Endothelial cell (in vitro differentiated cells): Measurements from ENCODE around the gene ZP1. TPM values are rescaled to one million over a fixed set of nuclear protein-coding genes. Genes with fewer than 3 reads are reported as not detected.

ENCODE experiments used
- total RNA-seq: library from RNA; stranded (reverse); fragmentation: NEBNext Ultra II Directional; extraction: Animal tissue kit (Norgen Biotek cat#: 25700); gene quantifications from one replicate; pipeline ENCODE4 v1.2.1, GENCODE V29; 2021; ENCODE audit not compliant: unreplicated experiment

Gene ZP1
- total RNA-seq, 1 donor from 2014 or later = not detected

Other genes starting within 250 kb of the ZP1 start
- not detected for gene MS4A8, start 167.9 kb upstream of the ZP1 start, total RNA-seq
- not detected for gene MS4A18, start 142.8 kb upstream of the ZP1 start, total RNA-seq
- gene MS4A15, start 110.7 kb upstream of the ZP1 start, total RNA-seq = not detected
- not detected for gene MS4A10, start 82.2 kb upstream of the ZP1 start, total RNA-seq
- gene CCDC86, start 25.4 kb upstream of the ZP1 start, total RNA-seq = 15.5 TPM
- gene PTGDR2, start 11.6 kb upstream of the ZP1 start, total RNA-seq = not detected
- 163 TPM for gene PRPF19, start 39.0 kb downstream of the ZP1 start, total RNA-seq
- 95.1 TPM for gene TMEM109, start 46.6 kb downstream of the ZP1 start, total RNA-seq
- gene TMEM132A, start 56.9 kb downstream of the ZP1 start, total RNA-seq = 164 TPM
- 0.62 TPM for gene SLC15A3, start 84.6 kb downstream of the ZP1 start, total RNA-seq
- gene CD6, start 104.1 kb downstream of the ZP1 start, total RNA-seq = 0.33 TPM
- gene CD5, start 234.9 kb downstream of the ZP1 start, total RNA-seq = not detected